Measurements from ENCODE around the gene MAGI2.

Gene MAGI2

DNA sequence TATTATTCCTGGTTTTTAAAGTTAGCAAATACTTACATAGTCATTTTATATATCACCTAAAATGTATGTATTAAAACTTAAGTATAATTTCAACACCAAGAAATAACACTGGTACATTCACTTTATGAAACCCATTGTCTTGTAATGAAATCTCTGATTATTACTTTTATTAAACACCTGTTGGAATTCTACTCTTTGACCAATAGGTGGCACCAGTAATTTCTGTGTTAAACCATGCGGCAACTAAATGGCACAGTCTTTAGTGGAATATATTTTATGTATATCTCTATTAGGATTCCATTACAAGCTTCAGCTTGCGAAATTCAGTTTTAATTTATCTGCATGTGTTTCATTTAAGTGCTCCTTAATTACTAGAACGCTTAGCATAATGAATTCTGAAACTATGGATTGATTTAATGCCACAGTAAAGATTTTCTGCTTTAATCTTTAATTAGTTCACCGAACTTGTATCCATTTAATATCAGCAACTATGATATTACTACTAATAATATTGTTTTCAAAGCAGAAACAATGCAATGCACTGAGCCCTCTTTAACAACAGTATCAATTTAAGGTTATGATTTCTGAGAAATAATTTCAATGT lies 181.3 kb downstream of the MAGI2 start:
- DNase-seq (ENCODE audit: low read depth in 4 of 4, low spot score in 1 of 4): no peak

DNA sequence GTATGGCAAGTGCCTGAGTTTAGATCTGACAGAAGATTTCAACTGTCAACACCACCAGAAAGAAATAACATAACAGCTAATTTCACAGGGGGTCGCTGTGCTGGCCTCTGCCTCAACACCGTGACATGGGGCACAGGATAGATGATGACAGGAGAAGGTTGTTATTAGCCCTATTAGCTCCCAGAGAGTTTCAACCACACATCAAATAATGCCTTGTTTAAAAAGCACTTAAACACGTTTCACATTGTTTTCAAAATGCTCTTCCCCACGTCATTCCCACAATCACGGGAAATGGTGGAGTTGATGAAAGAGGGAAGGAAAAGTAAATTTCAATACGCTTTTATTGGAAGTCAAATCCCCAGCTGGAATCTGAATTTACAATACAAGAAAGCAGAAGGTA lies 184.7 kb downstream of the MAGI2 start:
- no peak for DNase-seq (ENCODE audit: low read depth in 4 of 4, low spot score in 1 of 4)

GRCh38 chr7:79258826-79259225 lies 194.6 kb downstream of the MAGI2 start:
- no peak for DNase-seq (ENCODE audit: low read depth in 4 of 4, low spot score in 1 of 4)

DNA sequence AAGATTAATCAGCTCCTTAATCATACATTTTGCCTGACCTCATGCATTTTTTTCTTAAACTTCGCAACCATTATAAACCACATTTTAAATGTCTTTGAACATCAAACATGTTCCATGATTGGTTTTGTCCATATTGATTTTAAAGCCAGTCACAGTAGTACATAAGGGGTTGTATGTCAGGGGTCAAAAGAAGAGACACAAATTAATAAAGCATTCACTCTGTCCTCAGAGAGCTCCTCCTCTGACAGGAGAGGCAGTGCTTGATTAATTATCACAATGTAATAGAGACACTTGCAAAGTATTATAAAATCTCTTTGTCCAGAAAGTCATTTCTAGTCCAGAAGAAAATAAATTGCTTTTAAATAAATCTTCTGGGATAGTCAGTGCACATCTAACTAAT lies 195.5 kb downstream of the MAGI2 start:
- no peak for DNase-seq (ENCODE audit: low read depth in 4 of 4, low spot score in 1 of 4)

DNA sequence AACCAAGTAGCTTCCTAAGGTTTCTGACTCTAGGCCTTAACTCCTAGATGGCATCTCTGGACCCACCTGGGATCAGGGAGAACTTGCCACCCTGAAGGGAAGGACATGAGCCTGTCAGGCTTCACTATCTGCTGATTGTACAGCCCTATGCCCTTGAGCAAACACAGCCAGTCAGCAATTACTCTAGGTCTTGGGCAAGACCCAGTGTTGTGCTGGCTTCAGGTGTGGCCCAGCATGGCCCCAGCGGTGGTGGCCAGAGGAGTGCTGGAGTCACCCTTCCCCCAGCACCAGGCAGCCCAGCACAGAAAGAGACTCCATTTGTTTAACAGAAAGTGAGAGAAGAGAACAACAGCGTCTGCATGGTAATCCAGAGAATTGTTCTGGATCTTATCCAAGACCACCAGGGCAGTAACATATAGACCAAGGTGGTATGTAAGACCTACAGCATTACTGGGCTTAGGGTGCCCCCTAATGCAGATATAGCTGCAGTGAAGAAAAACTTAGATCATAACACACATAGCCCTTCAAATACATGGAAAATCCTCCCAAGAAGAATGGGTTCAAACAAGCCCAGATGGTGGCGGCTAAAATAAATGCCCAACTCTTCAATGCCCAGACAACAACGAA lies 207.7 kb downstream of the MAGI2 start:
- DNase-seq (ENCODE audit: low read depth in 4 of 4, low spot score in 1 of 4): no peak

- no peak for DNase-seq (ENCODE audit: low read depth in 4 of 4, low spot score in 1 of 4)
These were observed 209.0 kb downstream of the MAGI2 start for GRCh38 chr7:79244482-79244881.

DNA sequence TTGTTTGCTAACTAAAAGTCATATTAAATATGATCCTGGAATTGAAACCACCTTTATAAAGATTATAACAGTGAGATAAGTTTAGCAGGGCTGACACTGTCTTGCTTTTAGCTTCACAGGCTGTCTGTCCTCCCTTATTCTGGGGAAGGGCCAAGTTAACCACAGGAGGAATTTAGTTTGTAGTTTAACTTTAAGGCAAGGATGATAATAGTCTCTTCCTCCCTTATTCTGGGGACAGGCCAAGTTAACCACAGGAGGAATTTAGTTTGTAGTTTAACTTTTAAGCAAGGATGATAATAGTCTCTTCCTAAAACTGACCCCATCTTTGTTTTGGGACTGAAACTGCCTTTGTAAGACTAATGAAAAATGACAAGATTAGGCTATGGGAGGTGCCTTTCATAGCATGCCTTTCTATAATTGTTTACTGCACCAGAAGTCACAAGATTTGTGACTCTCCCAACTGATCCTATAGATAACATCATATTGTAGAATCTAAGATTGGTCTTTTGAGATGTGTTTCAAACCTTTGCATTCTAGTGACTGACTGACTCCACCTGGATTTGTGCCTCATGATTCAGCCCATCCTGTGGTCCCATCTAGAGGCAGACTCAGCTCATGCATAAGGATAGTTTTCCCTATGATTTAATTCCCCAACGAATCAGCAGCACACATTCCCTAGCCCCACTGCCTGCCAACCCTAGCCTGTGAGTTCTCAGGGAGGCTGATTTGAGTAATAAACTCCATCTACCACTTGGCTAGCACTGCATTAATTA lies 212.0 kb downstream of the MAGI2 start:
- no peak for DNase-seq (ENCODE audit: low read depth in 4 of 4, low spot score in 1 of 4)

GRCh38 chr7:79240413-79240812 lies 213.1 kb downstream of the MAGI2 start:
- no peak for DNase-seq (ENCODE audit: low read depth in 4 of 4, low spot score in 1 of 4)

DNA sequence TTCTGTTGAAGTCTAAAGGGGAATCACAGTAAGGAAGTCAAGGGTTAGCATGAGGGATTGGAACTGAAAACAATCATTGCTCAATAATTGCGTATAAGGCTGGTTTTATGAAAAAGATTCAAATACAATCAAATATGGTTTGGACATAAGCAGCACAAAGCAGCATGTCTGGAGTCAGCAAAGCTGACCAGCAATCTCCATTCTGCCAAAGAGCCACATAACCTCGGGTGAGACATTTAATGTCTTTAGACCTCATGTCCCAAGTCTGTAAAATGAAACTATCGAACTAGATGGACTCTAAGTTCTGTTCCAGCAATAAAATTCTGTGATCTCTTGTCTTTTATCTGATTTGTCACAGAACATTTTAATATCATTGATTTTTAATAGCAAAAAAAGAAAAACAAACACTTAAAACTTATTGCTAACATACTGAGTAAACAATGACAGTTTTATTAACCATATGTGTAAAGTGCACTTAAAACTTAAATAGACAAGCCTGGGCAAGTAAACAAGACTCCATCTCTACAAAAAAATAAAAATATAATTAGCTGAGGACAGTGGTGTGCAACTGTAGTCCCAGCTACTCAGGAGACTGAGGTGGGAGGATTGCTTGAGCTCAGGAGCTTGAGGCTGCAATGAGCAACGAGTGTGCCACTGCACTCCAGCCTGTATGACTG lies 217.0 kb downstream of the MAGI2 start:
- no peak for DNase-seq (ENCODE audit: low read depth in 4 of 4, low spot score in 1 of 4)

DNA sequence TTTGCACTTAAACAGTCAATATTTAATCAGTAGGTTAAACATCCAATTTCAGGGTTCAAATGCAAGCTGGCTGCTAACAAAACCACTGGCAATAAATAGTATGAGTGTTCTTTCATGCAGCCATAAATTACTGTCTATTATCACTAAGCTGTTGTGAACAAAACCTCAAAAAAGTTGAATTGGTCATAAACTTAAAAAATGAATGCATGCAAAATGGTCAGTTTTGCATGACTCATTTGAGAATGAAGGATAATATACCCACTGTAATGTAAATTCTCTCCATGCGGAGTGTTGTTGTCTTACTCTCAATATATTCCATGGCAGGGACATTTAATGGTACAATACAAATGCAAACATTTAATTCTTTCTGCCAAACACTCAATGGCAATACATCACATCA lies 226.4 kb downstream of the MAGI2 start:
- DNase-seq (ENCODE audit: low read depth in 4 of 4, low spot score in 1 of 4): no peak

GRCh38 chr7:79221211-79221610 lies 232.3 kb downstream of the MAGI2 start:
- DNase-seq (ENCODE audit: low read depth in 4 of 4, low spot score in 1 of 4): no peak

DNA sequence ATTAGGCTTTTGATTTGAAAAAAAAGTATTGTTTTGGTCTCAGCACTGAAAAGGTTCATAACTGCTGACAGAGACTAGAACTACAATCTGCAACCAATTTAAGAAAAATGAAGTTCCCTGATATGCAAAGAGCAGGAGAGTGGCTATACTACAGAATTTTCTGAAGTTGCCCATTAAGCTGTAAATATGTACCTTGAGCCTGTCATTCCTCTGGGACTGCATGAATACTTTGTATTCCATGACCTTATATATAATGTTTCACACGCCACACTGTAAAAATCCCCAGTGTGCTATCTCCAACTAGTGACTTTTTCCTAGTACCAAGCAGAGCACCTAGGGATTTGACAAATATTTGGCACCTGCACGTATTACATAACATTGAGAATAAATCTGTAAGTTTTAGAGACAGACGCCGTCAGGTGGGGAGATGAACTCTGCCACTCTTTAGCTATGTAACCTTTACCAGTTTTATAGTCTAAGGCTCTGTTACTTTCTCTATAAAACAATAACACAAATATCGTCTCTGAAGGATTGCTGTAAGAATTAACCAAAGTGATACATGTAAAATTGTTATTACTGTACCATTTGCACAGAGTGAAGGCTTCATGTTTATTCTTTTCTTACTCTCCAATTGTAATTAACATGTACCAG lies 235.4 kb downstream of the MAGI2 start:
- no peak for DNase-seq (ENCODE audit: low read depth in 4 of 4, low spot score in 1 of 4)

DNA sequence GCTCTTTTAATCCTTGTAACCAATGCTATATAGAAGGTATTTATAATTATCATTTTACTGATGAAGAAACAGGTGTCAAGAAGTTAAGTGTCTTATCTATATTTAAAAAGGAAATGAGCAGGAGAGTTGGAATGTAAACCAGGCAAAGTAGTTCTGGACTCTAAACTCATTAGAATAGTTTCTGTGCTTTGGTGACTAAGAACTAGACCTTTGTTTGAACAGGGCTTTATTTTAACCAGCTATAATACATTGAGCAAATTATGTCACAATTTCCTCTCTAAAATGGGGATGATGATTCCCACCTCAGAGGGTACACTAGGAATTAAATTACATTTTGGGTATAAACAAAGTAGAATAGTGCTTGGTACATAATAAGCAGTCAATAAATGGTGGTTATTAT lies 236.0 kb downstream of the MAGI2 start:
- no peak for DNase-seq (ENCODE audit: low read depth in 4 of 4, low spot score in 1 of 4)

GRCh38 chr7:79216236-79216635 lies 237.2 kb downstream of the MAGI2 start:
- no peak for DNase-seq (ENCODE audit: low read depth in 4 of 4, low spot score in 1 of 4)

DNA sequence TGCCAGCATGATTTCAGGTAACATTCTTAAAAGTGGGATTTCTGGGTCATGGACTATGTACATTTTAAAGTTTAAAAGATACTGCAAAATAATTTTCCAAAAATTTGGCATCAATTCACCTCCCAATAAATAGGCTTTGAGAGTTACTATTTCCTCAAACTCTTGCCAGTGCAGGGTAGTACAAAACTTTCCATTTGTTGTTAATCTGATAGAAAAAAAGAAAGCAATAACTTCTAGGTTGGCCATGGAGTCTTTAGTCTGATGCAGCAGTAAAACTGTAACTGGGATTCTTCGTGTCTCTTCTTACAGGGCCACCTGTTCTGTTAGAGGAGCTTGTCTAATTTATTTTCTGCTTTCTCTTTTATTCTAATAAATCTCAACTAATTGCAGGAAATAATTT lies 241.1 kb downstream of the MAGI2 start:
- no peak for DNase-seq (ENCODE audit: low read depth in 4 of 4, low spot score in 1 of 4)

- no peak for DNase-seq (ENCODE audit: low read depth in 4 of 4, low spot score in 1 of 4)
These were observed 241.7 kb downstream of the MAGI2 start for GRCh38 chr7:79211724-79212123.

GRCh38 chr7:79199961-79200360 lies 253.5 kb downstream of the MAGI2 start:
- DNase-seq (ENCODE audit: low read depth in 4 of 4, low spot score in 1 of 4): no peak

DNA sequence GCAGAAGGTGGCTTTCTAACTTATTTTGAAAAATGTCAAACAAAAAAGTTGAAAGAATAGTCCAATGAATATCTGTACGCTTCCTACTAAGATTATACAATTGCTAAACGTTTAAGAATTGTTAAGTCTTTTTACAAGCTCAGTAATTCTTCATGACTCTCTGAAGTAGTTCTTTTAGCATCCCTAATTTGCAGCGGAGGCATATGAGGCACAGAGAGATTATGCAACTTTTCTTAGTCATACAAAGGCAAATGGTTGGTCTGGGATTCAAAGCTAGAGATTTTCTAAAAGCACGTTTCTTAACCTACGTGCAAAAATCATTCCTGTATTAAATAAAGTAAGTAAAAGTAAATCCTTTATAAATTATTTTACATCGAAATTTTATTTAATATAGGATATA lies 254.2 kb downstream of the MAGI2 start:
- no peak for DNase-seq (ENCODE audit: low read depth in 4 of 4, low spot score in 1 of 4)

DNA sequence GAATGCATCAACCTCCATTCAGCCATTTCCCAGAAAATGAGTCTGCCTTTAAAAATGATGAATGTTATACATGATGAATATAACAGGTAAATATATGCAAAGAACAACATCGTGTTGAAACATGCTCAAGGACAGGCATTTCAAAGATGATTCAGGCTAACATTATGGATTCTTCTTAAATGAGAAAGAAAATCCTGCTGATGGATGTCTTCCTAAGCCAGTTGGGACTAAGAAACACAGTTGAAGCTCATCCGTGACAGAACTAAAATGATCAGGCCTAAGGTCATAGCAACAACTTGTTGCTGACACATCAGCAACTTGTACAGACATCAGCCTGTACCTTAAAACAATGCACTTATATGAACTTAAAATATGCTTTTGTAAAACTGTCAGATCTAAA lies 267.9 kb downstream of the MAGI2 start:
- DNase-seq (ENCODE audit: low read depth in 4 of 4, low spot score in 1 of 4): no peak

DNA sequence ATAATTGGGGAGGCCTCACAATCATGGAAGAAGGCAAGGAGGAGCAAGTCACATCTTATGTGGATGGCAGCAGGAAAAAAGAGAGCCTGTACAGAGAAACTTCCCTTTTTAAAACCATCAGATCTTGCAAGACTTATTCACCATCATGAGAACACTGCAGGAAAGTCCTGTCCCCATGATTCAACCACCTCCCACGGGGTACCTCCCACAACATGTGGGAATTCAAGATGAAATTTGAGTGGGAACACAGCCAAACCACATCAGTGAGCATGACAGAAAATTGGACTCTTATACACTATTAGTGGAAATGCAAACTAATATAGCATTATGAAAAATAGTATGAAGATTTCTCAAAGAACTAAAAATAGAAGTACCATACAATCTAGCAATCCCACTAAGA lies 271.2 kb downstream of the MAGI2 start:
- no peak for DNase-seq (ENCODE audit: low read depth in 4 of 4, low spot score in 1 of 4)

- no peak for DNase-seq (ENCODE audit: low read depth in 4 of 4, low spot score in 1 of 4)
These were observed 272.9 kb downstream of the MAGI2 start for GRCh38 chr7:79180533-79180932.
